HUES6 (cell line): Measurements from ENCODE around the gene MUCL1.

ENCODE experiments used
- H3K27ac ChIP-seq: 2 replicates; pipeline ENCODE4 v1.7.0; 2013; ENCODE audit warnings: low read depth, mild to moderate bottlenecking, low read length, inconsistent platforms
- H3K27me3 ChIP-seq: 2 replicates; pipeline ENCODE4 v1.6.1; 2013; ENCODE audit warnings: low read length; ENCODE audit not compliant: control insufficient read depth, insufficient read depth
- H3K36me3 ChIP-seq: 2 replicates; pipeline ENCODE4 v1.6.1; 2013; ENCODE audit warnings: low read length; ENCODE audit not compliant: control insufficient read depth, insufficient read depth
- H3K4me1 ChIP-seq: 2 replicates; pipeline ENCODE4 v1.6.1; 2013; ENCODE audit warnings: low read length; ENCODE audit not compliant: control insufficient read depth, insufficient read depth
- H3K4me3 ChIP-seq: 2 replicates; pipeline ENCODE4 v1.5.1; 2013; ENCODE audit warnings: low read depth, low read length
- H3K9ac ChIP-seq: one replicate; pipeline ENCODE4 v1.6.1; 2013; ENCODE audit warnings: mild to moderate bottlenecking, low read length
- H3K9me3 ChIP-seq: 2 replicates; pipeline ENCODE4 v1.6.1; 2013; ENCODE audit warnings: low read depth, low read length; ENCODE audit not compliant: control insufficient read depth, insufficient read depth

The MUCL1 gene

GRCh38 chr12:54853933-54854538 lies at the start of gene MUCL1:
TSS of gene MUCL1 (plus strand) at chr12:54854516. CDS start at chr12:54854583, 67 bp downstream.
- no peaks in the 10 kb centered on the region for H3K4me1 ChIP-seq
- H3K27me3 ChIP-seq = peaks cover 7% of the 10 kb centered on the region; the same call in 1 of the 2 replicates
- H3K27ac ChIP-seq = no peak within 1 kb of the TSS
- no peaks in the 10 kb centered on the region for H3K36me3 ChIP-seq
- no peak within 1 kb of the TSS for H3K9ac ChIP-seq
- no peaks in the 10 kb centered on the region for H3K9me3 ChIP-seq
- no peak within 1 kb of the TSS for H3K4me3 ChIP-seq

DNA sequence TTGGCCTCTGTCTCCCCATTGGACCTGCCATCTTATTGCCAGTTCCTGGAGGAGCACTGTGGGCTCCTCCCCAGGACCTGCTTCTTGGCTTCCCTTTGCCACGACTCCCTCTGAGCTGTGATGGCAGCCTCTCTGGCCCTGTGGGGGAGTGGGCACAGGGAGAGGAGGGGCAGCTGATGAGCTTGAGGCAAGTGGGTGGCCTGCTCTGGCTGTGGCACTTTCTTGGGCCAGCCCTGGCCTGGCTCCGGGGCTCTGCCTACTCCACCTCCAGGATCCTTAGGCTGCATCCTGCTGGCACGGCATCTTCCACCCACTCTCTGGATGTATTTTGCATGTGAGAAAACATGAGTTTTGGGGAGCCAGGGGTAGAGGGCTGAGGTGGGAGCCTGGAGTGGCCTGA lies 32.6 kb upstream of the MUCL1 start:
- Histone ChIP-seq H3K4me1 (no peaks in the 10 kb centered on the region), H3K4me3 (no peak overlapping the region), H3K27me3 (no peaks in the 10 kb centered on the region), H3K9me3 (peaks cover 38% of the 10 kb centered on the region), H3K27ac (no peak overlapping the region), H3K9ac (no peak overlapping the region), H3K36me3 (no peaks in the 10 kb centered on the region)

- H3K9ac ChIP-seq = no peak overlapping the region
- H3K4me3 ChIP-seq = no peak overlapping the region
- no peaks in the 10 kb centered on the region for H3K27me3 ChIP-seq
- no peaks in the 10 kb centered on the region for H3K36me3 ChIP-seq
- peaks cover 25% of the 10 kb centered on the region for H3K9me3 ChIP-seq
- no peak overlapping the region for H3K27ac ChIP-seq
- H3K4me1 ChIP-seq = no peaks in the 10 kb centered on the region
Measured at GRCh38 chr12:54824402-54824801, 29.9 kb upstream of the MUCL1 start.

DNA sequence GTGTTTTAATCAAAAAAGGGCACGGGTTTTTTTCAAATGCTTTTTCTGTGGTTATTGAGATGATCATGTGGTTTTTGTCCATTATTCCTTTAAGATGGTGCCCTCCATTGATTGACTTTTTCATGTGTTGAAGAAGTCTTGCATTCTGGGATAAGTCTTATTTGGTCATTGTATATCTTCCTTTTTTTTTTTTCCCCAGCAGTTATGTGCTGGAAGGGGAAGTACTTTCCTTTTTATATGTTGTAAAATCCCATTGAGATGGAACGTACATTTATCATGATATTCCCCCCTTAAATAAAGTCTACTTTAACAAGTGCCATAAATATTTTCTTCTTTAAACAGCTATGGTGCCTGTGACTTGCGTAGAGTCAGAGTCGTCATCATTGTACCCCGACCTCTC lies 24.8 kb upstream of the MUCL1 start:
- H3K4me1 ChIP-seq = no peaks in the 10 kb centered on the region
- H3K27me3 ChIP-seq = no peaks in the 10 kb centered on the region
- no peak overlapping the region for H3K4me3 ChIP-seq
- no peaks in the 10 kb centered on the region for H3K36me3 ChIP-seq
- H3K27ac ChIP-seq = no peak overlapping the region
- no peaks in the 10 kb centered on the region for H3K9me3 ChIP-seq
- no peak overlapping the region for H3K9ac ChIP-seq

DNA sequence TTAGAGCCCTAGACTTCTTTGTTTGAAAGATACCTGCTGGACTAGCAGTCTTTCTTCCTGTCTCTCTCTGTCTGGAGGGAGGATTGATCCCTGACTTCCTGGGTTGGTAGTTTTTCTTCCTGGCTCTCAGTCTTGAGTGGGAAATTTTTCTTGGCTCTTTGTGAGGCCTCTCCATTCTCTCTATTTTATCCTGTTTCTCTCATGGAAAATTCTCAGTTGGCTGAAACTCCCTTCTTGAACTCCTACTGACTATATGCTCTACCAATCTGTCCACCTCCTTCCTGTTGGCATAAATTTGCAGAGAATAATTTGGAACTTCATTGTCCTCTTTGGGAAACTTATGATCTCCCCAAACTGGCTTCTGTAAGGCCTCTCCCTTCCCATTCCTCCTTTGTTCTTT lies 24.1 kb upstream of the MUCL1 start:
- H3K9ac ChIP-seq = no peak overlapping the region
- H3K9me3 ChIP-seq = no peaks in the 10 kb centered on the region
- H3K27me3 ChIP-seq = no peaks in the 10 kb centered on the region
- H3K36me3 ChIP-seq = no peaks in the 10 kb centered on the region
- H3K27ac ChIP-seq = no peak overlapping the region
- no peaks in the 10 kb centered on the region for H3K4me1 ChIP-seq
- H3K4me3 ChIP-seq = no peak overlapping the region

DNA sequence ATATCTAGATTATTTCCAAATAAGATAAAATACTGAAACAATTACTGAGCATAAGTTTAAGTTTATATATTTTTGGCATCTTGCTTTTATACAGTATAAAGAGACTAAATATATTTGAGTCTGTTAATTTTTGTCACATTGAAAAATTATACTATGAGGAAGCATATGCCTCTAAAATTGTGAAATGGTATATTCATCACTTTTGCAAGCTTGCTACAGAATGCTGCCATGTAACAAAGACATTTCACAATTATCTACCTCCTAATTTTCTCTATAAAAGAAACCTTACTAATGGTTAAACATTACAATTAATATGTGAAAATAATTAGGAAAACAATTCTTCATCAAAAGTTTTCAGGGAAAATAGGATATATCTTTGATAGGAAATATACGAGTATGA lies 22.7 kb upstream of the MUCL1 start:
- no peaks in the 10 kb centered on the region for H3K27me3 ChIP-seq
- H3K27ac ChIP-seq = no peak overlapping the region
- H3K4me3 ChIP-seq = no peak overlapping the region
- no peaks in the 10 kb centered on the region for H3K9me3 ChIP-seq
- H3K9ac ChIP-seq = no peak overlapping the region
- H3K36me3 ChIP-seq = no peaks in the 10 kb centered on the region
- no peaks in the 10 kb centered on the region for H3K4me1 ChIP-seq

DNA sequence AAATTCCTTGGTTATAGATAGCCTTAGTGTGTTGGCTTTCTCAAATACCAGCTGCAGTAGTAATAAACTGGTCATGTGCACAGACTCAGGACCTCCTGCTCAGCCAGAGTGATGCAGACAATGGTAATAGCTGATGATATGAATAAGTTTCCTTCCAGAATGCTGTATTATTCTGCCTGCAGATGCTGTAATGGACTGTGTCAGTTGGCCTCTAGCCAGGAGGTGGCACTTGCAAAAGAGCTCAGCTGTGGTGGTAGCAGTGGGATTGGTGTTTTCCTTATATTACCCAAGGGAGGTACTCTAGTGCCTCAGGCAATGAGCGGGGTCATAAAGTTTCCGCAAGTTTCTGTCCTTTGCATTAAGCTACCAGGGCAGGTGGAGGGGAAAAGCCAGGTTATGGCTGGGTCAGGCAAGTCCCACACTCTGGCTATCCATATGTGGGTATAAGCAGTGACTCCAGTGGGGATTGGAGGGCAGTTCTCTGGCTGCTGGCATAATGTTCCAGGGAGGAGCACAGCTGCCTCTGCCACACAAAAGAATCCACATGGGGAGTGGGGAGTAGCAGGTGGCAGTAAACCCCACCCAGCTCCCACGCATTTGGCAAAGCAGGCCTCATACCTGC lies 14.0 kb upstream of the MUCL1 start:
- no peaks in the 10 kb centered on the region for H3K27me3 ChIP-seq
- H3K4me1 ChIP-seq = no peaks in the 10 kb centered on the region
- no peak overlapping the region for H3K27ac ChIP-seq
- no peaks in the 10 kb centered on the region for H3K36me3 ChIP-seq
- H3K9ac ChIP-seq = no peak overlapping the region
- H3K9me3 ChIP-seq = 0 out of 2 replicates have a peak, but pooled peaks cover 2% of the 10 kb centered on the region
- H3K4me3 ChIP-seq = no peak overlapping the region

DNA sequence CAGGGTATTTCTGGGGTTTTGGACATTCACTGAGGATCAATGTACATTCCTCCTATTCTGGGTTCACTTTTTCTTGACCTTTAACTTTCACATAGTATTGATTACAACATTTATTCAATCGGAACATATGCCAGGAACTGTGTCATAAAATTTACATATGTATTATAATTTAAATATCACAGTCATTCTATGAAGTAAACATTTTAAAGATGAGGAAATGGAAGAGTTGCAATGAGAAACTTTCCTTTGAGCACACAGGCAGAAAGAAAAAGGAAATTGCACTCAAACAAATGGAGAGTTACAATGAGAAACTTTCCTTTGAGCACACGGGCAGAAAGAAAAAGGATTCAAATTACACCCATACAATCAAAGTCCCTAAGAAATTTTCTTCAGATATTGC lies 3.1 kb downstream of the MUCL1 start:
- Histone ChIP-seq H3K4me3 (no peak overlapping the region), H3K27me3 (peaks cover 19% of the 10 kb centered on the region; the same call in 1 of the 2 replicates), H3K4me1 (peaks cover 8% of the 10 kb centered on the region), H3K9ac (no peak overlapping the region), H3K9me3 (no peaks in the 10 kb centered on the region), H3K27ac (no peak overlapping the region), H3K36me3 (no peaks in the 10 kb centered on the region)

GRCh38 chr12:54858562-54858961 lies 4.2 kb downstream of the MUCL1 start:
- H3K9me3 ChIP-seq = no peaks in the 10 kb centered on the region
- peaks cover 19% of the 10 kb centered on the region; the same call in 1 of the 2 replicates for H3K27me3 ChIP-seq
- H3K9ac ChIP-seq = no peak overlapping the region
- no peak overlapping the region for H3K27ac ChIP-seq
- H3K4me1 ChIP-seq = peaks cover 8% of the 10 kb centered on the region
- no peak overlapping the region for H3K4me3 ChIP-seq
- H3K36me3 ChIP-seq = no peaks in the 10 kb centered on the region

- H3K4me1 ChIP-seq = peaks cover 14% of the 10 kb centered on the region
- H3K9ac ChIP-seq = no peak overlapping the region
- no peak overlapping the region for H3K27ac ChIP-seq
- no peaks in the 10 kb centered on the region for H3K9me3 ChIP-seq
- H3K4me3 ChIP-seq = no peak overlapping the region
- H3K36me3 ChIP-seq = no peaks in the 10 kb centered on the region
- H3K27me3 ChIP-seq = peaks cover 19% of the 10 kb centered on the region; the same call in 1 of the 2 replicates
Measured at GRCh38 chr12:54859502-54859901, 5.2 kb downstream of the MUCL1 start.

DNA sequence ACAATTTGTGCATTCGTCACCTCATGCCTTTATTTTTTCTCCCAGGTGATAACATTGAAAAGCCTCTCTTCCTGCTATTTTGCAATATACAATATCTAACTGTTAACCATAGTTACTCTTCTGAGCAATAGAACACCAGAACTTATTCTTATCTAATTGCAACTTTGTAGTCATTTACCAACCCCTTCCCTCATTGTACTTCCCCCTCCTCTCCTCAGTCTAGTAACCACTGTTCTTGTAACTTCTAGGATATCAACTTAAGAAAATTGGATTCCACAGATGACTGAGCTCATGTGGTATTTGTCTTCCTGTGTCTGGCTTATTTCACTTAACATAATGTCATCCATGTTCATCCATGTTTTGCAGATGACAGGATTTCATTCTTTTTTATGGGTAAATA lies 7.6 kb downstream of the MUCL1 start:
- H3K36me3 ChIP-seq = no peaks in the 10 kb centered on the region
- H3K27me3 ChIP-seq = peaks cover 19% of the 10 kb centered on the region; the same call in 1 of the 2 replicates
- peaks cover 15% of the 10 kb centered on the region for H3K4me1 ChIP-seq
- no peak overlapping the region for H3K4me3 ChIP-seq
- no peak overlapping the region for H3K9ac ChIP-seq
- H3K9me3 ChIP-seq = no peaks in the 10 kb centered on the region
- H3K27ac ChIP-seq = no peak overlapping the region
